GM23338 (cell line): ENCODE measurements around the gene C10orf90. TPM values are rescaled to one million over a fixed set of nuclear protein-coding genes. Genes with fewer than 3 reads are reported as not detected.

Experiments used
- ATAC-seq: fragments of 200-7000 bp; cut with Tn5 transposase; 3 replicates; pipeline ENCODE4 v1.9.1; 2020
- DNase-seq: peaks from one replicate; pipeline ENCODE4 v3.0.0-alpha.2; 2015; ENCODE audit warnings: low spot score
- H2AFZ ChIP-seq: fragments of 200-600 bp; sonication (generic); 2 replicates; pipeline ENCODE4 v1.8.0; 2016; ENCODE audit warnings: antibody characterized with exemption, mild to moderate bottlenecking, moderate library complexity
- H3F3A ChIP-seq: fragments of 200-600 bp; sonication (generic); replicated peaks from 2 replicates; pipeline ENCODE4 v1.8.0; 2017; ENCODE audit warnings: antibody characterized with exemption, mixed run types, low read depth
- H3K27ac ChIP-seq: fragments of 200-600 bp; sonication (generic); 2 replicates; pipeline ENCODE4 v1.6.1; 2016; ENCODE audit warnings: low read depth
- H3K27me3 ChIP-seq: fragments of 200-600 bp; sonication (generic); 2 replicates; pipeline ENCODE4 v1.8.0; 2016; ENCODE audit warnings: mild to moderate bottlenecking, mixed run types, moderate library complexity; ENCODE audit not compliant: insufficient read depth
- H3K36me3 ChIP-seq: fragments of 200-600 bp; sonication (generic); 2 replicates; pipeline ENCODE4 v1.8.0; 2016; ENCODE audit warnings: mild to moderate bottlenecking; ENCODE audit not compliant: insufficient read depth
- H3K4me1 ChIP-seq: fragments of 200-600 bp; sonication (generic); 2 replicates; pipeline ENCODE4 v1.8.0; 2016; ENCODE audit warnings: mild to moderate bottlenecking, moderate library complexity; ENCODE audit not compliant: insufficient read depth
- H3K4me2 ChIP-seq: fragments of 200-600 bp; sonication (generic); 2 replicates; pipeline ENCODE4 v1.7.1; 2017; ENCODE audit warnings: mixed run types
- H3K4me3 ChIP-seq: fragments of 200-600 bp; sonication (generic); 2 replicates; pipeline ENCODE4 v1.6.1; 2016; ENCODE audit warnings: mixed run types
- H3K79me2 ChIP-seq: fragments of 200-600 bp; sonication (generic); replicated peaks from 2 replicates; pipeline ENCODE4 v1.8.0; 2017; ENCODE audit warnings: mild to moderate bottlenecking; ENCODE audit not compliant: insufficient read depth
- H3K9me2 ChIP-seq: fragments of 200-600 bp; sonication (generic); 2 replicates; pipeline ENCODE4 v1.8.0; 2017; ENCODE audit not compliant: insufficient read depth
- H4K20me1 ChIP-seq: fragments of 200-600 bp; sonication (generic); replicated peaks from 2 replicates; pipeline ENCODE4 v1.8.0; 2017; ENCODE audit warnings: mild to moderate bottlenecking; ENCODE audit not compliant: insufficient read depth
- H3K27ac Mint-ChIP-seq: 2 replicates; pipeline ENCODE4 v1.8.0; 2020; ENCODE audit warnings: inconsistent platforms, mild to moderate bottlenecking, moderate library complexity, mixed read lengths
- H3K27me3 Mint-ChIP-seq: 3 replicates; pipeline ENCODE4 v1.8.0; 2022; ENCODE audit warnings: low read depth, mild to moderate bottlenecking, moderate library complexity, mixed read lengths, inconsistent platforms; ENCODE audit not compliant: insufficient read depth, poor library complexity
- H3K36me3 Mint-ChIP-seq: 3 replicates; pipeline ENCODE4 v1.8.0; 2021; ENCODE audit warnings: low read depth, mild to moderate bottlenecking, inconsistent platforms, moderate library complexity, mixed read lengths
- H3K4me1 Mint-ChIP-seq: 3 replicates; pipeline ENCODE4 v1.8.0; 2020; ENCODE audit warnings: mild to moderate bottlenecking, inconsistent platforms, mixed read lengths
- H3K4me3 Mint-ChIP-seq: 3 replicates; pipeline ENCODE4 v1.8.0; 2021; ENCODE audit warnings: moderate library complexity, mild to moderate bottlenecking, inconsistent platforms, mixed read lengths
- H3K9me3 Mint-ChIP-seq: 3 replicates; pipeline ENCODE4 v1.8.0; 2020; ENCODE audit warnings: moderate library complexity, mild to moderate bottlenecking, inconsistent platforms, mixed read lengths
- EZH2 ChIP-seq: fragments of 200-600 bp; sonication (generic); IDR thresholded peaks from one replicate; pipeline ENCODE4 v1.8.0; 2017; ENCODE audit warnings: antibody characterized with exemption, mild to moderate bottlenecking, low read depth; ENCODE audit not compliant: unreplicated experiment
- EZH2phosphoT487 ChIP-seq: fragments of 200-600 bp; sonication (generic); IDR thresholded peaks from one replicate; pipeline ENCODE4 v1.8.1; 2018; ENCODE audit warnings: antibody characterized with exemption; ENCODE audit not compliant: unreplicated experiment
- JUNB ChIP-seq: IDR thresholded peaks from one replicate; pipeline ENCODE4 v1.6.1; 2016; ENCODE audit warnings: antibody characterized with exemption; ENCODE audit not compliant: unreplicated experiment
- NANOG ChIP-seq: IDR thresholded peaks from 2 replicates; pipeline ENCODE4 v1.6.1; 2016; ENCODE audit warnings: antibody characterized with exemption, borderline replicate concordance
- POLR2AphosphoS5 ChIP-seq: IDR thresholded peaks from 2 replicates; pipeline ENCODE4 v1.6.1; 2016; ENCODE audit warnings: antibody characterized with exemption, low read depth
- STAT1 ChIP-seq: IDR thresholded peaks from one replicate; pipeline ENCODE4 v1.6.1; 2016; ENCODE audit warnings: antibody characterized with exemption; ENCODE audit not compliant: unreplicated experiment
- ZNF114 ChIP-seq: fragments of 250-450 bp; sonication (Bioruptor Pico); IDR thresholded peaks from 2 replicates; pipeline ENCODE4 v1.5.0; 2020; ENCODE audit warnings: mild to moderate bottlenecking, moderate library complexity
- ZNF331 ChIP-seq: fragments of 250-450 bp; sonication (Bioruptor Pico); IDR thresholded peaks from 2 replicates; pipeline ENCODE4 v1.5.0; 2020; ENCODE audit warnings: low read depth, mild to moderate bottlenecking, moderate library complexity
- polyA plus RNA-seq: library from polyadenylated mRNA; unstranded; fragments of >200 nt; fragmentation: Nextera tagmentation; extraction: Ambion mirVana; gene quantifications from 2 replicates; pipeline ENCODE4 v1.2.1, GENCODE V29; 2016
- total RNA-seq: library from RNA; depleted of rRNA; stranded (reverse); fragments of >200 nt; shearing (Covaris generic); gene quantifications from 2 replicates; pipeline ENCODE4 v1.2.3, GENCODE V29; 2014
- TF ChIP-seq, protein P1 (sequence below), 2 experiments: fragments of 200-600 bp in 1 of 2; sonication (generic) in 1 of 2; conservative IDR thresholded peaks; 2 replicates each; pipeline versions ENCODE4 v1.5.1 to v1.6.1; 2016 to 2017; ENCODE audit warnings: antibody characterized with exemption in 2 of 2, low read depth in 2 of 2, mild to moderate bottlenecking in 2 of 2, moderate library complexity in 1 of 2
- TF ChIP-seq, protein P2 (sequence below): fragments of 250-450 bp; sonication (Bioruptor Pico); IDR thresholded peaks from 2 replicates; pipeline ENCODE4 v1.5.0; 2020; ENCODE audit warnings: mild to moderate bottlenecking, moderate library complexity
- TF ChIP-seq, protein P3 (sequence below): IDR thresholded peaks from 2 replicates; pipeline ENCODE4 v1.6.1; 2016; ENCODE audit warnings: antibody characterized with exemption

The C10orf90 gene
- total and polyA plus RNA-seq, 2 experiments from 2014 or later = 0.76 to 0.97 TPM

DNA sequence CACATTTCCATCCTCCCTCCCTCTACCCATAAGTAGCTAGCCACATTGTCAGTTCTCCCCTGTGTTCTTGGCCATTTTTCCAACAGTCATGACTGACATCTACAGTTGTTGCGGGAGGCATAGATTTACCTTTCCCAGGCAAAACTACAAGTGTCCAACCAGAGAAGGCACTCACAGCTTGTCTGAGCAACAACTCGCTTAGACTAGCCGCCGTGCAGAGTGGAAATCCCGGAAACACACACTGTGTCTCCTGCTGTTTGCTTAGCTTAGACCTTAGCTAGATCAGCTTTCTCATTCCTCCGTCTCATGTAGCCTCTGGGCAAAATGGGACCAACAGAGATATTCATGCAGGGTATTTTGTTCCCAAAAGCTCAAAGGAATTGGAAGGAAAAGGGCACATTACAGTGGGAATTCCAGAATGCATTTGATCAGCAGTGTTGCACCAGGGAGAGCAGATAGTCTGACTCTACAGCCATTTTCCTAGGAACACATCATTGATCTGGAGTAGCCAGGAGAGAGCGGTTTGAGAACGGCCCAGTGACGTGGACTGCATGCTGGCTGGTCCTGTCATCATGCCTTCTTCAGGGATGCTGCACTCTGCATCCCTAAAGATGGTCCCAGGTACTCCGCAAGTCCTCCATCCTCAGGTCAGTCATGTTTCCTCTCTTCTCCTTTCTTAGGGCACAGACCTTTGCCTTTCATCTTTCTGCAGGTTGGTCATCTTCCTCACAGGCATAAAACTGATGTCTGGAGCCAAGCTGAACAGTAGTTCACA lies 89.4 kb downstream of the C10orf90 start:
- H3K27ac Mint-ChIP-seq = no peak overlapping the region
- no peak overlapping the region for H3K4me2 ChIP-seq
- peaks cover 2% of the 10 kb centered on the region; the same call in 2 of the 3 replicates for H3K9me3 Mint-ChIP-seq
- no peak overlapping the region for H3K4me3 ChIP-seq
- no peaks in the 10 kb centered on the region for H3K79me2 ChIP-seq
- peaks cover 6% of the 10 kb centered on the region for H3K27me3 Mint-ChIP-seq
- H3K9me2 ChIP-seq = peaks cover 3% of the 10 kb centered on the region; the same call in 1 of the 2 replicates
- no peaks in the 10 kb centered on the region for H3F3A ChIP-seq
- H3K36me3 Mint-ChIP-seq = no peaks in the 10 kb centered on the region
- TF ChIP-seq JUNB = no peak
- TF ChIP-seq POLR2AphosphoS5 = no peak
- TF ChIP-seq EZH2phosphoT487 = no peak
- H4K20me1 ChIP-seq = no peaks in the 10 kb centered on the region
- peaks cover 22% of the 10 kb centered on the region for H3K4me1 Mint-ChIP-seq
- H3K4me3 Mint-ChIP-seq = no peak overlapping the region
- H3K27me3 ChIP-seq = no peaks in the 10 kb centered on the region
- peaks cover 12% of the 10 kb centered on the region; the same call in 1 of the 2 replicates for H3K4me1 ChIP-seq
- H3K27ac ChIP-seq = no peak overlapping the region
- peak overlapping the region; percentile 47; the same call in 1 of the 2 replicates for H2AFZ ChIP-seq
- no peak for ATAC-seq
- H3K36me3 ChIP-seq = no peaks in the 10 kb centered on the region
- DNase-seq = no peak

DNA sequence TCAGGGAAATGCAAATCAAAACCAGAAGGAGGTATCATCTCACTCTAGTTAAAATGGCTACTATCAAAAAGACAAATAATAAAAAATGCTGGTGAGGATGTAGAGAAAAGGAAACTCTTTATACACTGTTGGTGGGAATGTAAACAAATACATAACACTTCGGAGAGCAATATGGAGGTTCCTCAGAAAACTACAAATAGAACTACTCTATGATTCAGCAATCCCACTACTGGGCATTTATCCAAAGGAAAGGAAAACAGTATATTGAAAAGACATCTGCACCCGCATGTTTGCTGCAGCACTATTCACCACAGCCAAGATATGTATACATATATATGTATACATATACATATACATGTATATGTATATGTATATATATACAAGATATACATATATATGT lies 94.2 kb downstream of the C10orf90 start:
- no peak overlapping the region for H3K4me2 ChIP-seq
- H3K9me3 Mint-ChIP-seq = peaks cover 15% of the 10 kb centered on the region; the same call in 2 of the 3 replicates
- no peaks in the 10 kb centered on the region for H3K27me3 Mint-ChIP-seq
- H3K27ac ChIP-seq = no peak overlapping the region
- no peaks in the 10 kb centered on the region for H3K27me3 ChIP-seq
- H3K27ac Mint-ChIP-seq = no peak overlapping the region
- H3K4me3 Mint-ChIP-seq = no peak overlapping the region
- no peak overlapping the region for H3K4me3 ChIP-seq
- no peaks in the 10 kb centered on the region for H3F3A ChIP-seq
- H2AFZ ChIP-seq = no peak overlapping the region
- ATAC-seq = no peak
- no peaks in the 10 kb centered on the region for H3K36me3 ChIP-seq
- no peak for DNase-seq
- peaks cover 5% of the 10 kb centered on the region; the same call in 1 of the 3 replicates for H3K36me3 Mint-ChIP-seq
- no peaks in the 10 kb centered on the region for H4K20me1 ChIP-seq
- H3K79me2 ChIP-seq = no peaks in the 10 kb centered on the region
- peaks cover 8% of the 10 kb centered on the region; the same call in 1 of the 2 replicates for H3K4me1 ChIP-seq
- H3K4me1 Mint-ChIP-seq = peaks cover 6% of the 10 kb centered on the region; the same call in 1 of the 3 replicates
- no peak for TF ChIP-seq NANOG
- TF ChIP-seq, protein P1, sequence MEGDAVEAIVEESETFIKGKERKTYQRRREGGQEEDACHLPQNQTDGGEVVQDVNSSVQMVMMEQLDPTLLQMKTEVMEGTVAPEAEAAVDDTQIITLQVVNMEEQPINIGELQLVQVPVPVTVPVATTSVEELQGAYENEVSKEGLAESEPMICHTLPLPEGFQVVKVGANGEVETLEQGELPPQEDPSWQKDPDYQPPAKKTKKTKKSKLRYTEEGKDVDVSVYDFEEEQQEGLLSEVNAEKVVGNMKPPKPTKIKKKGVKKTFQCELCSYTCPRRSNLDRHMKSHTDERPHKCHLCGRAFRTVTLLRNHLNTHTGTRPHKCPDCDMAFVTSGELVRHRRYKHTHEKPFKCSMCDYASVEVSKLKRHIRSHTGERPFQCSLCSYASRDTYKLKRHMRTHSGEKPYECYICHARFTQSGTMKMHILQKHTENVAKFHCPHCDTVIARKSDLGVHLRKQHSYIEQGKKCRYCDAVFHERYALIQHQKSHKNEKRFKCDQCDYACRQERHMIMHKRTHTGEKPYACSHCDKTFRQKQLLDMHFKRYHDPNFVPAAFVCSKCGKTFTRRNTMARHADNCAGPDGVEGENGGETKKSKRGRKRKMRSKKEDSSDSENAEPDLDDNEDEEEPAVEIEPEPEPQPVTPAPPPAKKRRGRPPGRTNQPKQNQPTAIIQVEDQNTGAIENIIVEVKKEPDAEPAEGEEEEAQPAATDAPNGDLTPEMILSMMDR (conservative IDR thresholded peaks at IDR 0.05; ENCODE audit: low read depth in 2 of 2) = no peak
- TF ChIP-seq, protein P2, sequence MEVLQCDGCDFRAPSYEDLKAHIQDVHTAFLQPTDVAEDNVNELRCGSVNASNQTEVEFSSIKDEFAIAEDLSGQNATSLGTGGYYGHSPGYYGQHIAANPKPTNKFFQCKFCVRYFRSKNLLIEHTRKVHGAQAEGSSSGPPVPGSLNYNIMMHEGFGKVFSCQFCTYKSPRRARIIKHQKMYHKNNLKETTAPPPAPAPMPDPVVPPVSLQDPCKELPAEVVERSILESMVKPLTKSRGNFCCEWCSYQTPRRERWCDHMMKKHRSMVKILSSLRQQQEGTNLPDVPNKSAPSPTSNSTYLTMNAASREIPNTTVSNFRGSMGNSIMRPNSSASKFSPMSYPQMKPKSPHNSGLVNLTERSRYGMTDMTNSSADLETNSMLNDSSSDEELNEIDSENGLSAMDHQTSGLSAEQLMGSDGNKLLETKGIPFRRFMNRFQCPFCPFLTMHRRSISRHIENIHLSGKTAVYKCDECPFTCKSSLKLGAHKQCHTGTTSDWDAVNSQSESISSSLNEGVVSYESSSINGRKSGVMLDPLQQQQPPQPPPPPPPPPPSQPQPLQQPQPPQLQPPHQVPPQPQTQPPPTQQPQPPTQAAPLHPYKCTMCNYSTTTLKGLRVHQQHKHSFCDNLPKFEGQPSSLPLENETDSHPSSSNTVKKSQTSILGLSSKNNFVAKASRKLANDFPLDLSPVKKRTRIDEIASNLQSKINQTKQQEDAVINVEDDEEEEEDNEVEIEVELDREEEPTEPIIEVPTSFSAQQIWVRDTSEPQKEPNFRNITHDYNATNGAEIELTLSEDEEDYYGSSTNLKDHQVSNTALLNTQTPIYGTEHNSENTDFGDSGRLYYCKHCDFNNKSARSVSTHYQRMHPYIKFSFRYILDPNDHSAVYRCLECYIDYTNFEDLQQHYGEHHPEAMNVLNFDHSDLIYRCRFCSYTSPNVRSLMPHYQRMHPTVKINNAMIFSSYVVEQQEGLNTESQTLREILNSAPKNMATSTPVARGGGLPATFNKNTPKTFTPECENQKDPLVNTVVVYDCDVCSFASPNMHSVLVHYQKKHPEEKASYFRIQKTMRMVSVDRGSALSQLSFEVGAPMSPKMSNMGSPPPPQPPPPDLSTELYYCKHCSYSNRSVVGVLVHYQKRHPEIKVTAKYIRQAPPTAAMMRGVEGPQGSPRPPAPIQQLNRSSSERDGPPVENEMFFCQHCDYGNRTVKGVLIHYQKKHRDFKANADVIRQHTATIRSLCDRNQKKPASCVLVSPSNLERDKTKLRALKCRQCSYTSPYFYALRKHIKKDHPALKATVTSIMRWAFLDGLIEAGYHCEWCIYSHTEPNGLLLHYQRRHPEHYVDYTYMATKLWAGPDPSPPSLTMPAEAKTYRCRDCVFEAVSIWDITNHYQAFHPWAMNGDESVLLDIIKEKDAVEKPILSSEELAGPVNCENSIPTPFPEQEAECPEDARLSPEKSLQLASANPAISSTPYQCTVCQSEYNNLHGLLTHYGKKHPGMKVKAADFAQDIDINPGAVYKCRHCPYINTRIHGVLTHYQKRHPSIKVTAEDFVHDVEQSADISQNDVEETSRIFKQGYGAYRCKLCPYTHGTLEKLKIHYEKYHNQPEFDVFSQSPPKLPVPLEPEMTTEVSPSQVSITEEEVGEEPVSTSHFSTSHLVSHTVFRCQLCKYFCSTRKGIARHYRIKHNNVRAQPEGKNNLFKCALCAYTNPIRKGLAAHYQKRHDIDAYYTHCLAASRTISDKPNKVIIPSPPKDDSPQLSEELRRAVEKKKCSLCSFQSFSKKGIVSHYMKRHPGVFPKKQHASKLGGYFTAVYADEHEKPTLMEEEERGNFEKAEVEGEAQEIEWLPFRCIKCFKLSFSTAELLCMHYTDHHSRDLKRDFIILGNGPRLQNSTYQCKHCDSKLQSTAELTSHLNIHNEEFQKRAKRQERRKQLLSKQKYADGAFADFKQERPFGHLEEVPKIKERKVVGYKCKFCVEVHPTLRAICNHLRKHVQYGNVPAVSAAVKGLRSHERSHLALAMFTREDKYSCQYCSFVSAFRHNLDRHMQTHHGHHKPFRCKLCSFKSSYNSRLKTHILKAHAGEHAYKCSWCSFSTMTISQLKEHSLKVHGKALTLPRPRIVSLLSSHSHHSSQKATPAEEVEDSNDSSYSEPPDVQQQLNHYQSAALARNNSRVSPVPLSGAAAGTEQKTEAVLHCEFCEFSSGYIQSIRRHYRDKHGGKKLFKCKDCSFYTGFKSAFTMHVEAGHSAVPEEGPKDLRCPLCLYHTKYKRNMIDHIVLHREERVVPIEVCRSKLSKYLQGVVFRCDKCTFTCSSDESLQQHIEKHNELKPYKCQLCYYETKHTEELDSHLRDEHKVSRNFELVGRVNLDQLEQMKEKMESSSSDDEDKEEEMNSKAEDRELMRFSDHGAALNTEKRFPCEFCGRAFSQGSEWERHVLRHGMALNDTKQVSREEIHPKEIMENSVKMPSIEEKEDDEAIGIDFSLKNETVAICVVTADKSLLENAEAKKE (CRISPR knock-in tag) = no peak
- no peak for TF ChIP-seq JUNB
- TF ChIP-seq, protein P3, sequence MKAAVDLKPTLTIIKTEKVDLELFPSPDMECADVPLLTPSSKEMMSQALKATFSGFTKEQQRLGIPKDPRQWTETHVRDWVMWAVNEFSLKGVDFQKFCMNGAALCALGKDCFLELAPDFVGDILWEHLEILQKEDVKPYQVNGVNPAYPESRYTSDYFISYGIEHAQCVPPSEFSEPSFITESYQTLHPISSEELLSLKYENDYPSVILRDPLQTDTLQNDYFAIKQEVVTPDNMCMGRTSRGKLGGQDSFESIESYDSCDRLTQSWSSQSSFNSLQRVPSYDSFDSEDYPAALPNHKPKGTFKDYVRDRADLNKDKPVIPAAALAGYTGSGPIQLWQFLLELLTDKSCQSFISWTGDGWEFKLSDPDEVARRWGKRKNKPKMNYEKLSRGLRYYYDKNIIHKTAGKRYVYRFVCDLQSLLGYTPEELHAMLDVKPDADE = no peak
- TF ChIP-seq ZNF114 (CRISPR knock-in tag) = no peak
- TF ChIP-seq STAT1 = no peak
- TF ChIP-seq EZH2 = no peak
- TF ChIP-seq ZNF331 (CRISPR knock-in tag) = no peak
- no peak for TF ChIP-seq POLR2AphosphoS5
- TF ChIP-seq EZH2phosphoT487 = no peak
- H3K9me2 ChIP-seq = peaks cover 13% of the 10 kb centered on the region; the same call in 1 of the 2 replicates
